Kidney epithelial cell (primary cell): ENCODE data around the gene AGBL4. TPM values are rescaled to one million over a fixed set of nuclear protein-coding genes. Genes with fewer than 3 reads are reported as not detected.

Source experiments
- DNase-seq: peaks from one replicate; pipeline ENCODE4 v3.0.0-alpha.2; 2010; ENCODE audit warnings: low read depth
- H3K27me3 ChIP-seq: 2 replicates; pipeline ENCODE4 v1.6.0; 2011; ENCODE audit warnings: low read length; ENCODE audit not compliant: control insufficient read depth, insufficient read depth
- H3K36me3 ChIP-seq: 2 replicates; pipeline ENCODE4 v1.5.1; 2011; ENCODE audit warnings: low read length; ENCODE audit not compliant: control insufficient read depth, insufficient read depth
- H3K4me3 ChIP-seq: 2 replicates; pipeline ENCODE4 v1.5.1; 2011; ENCODE audit warnings: low read depth, mild to moderate bottlenecking, control low read depth, low read length
- total RNA-seq: library from RNA; depleted of rRNA; stranded (reverse); fragments of >200 nt; gene quantifications from 2 replicates; pipeline ENCODE4 v1.2.3, GENCODE V29; 2015
- TF ChIP-seq, protein P1 (sequence below): IDR thresholded peaks from 2 replicates; pipeline ENCODE4 v1.5.1; 2011; ENCODE audit warnings: mild to moderate bottlenecking, moderate library complexity, low read length, control low read depth, inconsistent platforms; ENCODE audit not compliant: insufficient read depth, poor library complexity, severe bottlenecking

AGBL4 gene
- total RNA-seq, 1 donor from 2014 or later, result not detected

DNA sequence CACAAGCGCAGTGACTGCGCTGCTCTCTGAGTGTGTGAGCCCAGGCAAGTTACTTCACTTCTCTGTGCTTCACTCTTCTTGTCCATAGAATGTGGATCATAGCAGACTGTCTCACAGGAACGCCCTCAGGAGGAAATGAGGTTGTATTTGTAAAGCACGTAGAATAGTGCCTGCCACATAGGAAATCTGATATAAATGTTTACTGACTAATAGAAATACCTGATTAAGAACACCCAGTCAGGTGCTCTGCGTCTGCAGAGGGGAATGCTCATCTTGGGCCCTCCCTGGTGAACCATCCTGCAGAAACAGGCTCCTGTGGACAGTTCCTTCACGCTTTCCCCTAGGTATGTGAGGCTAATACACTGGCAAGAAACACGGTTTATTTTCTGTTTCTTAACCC lies 1347.4 kb downstream of the AGBL4 start:
- no peak overlapping the region for H3K4me3 ChIP-seq
- H3K36me3 ChIP-seq, result no peaks in the 10 kb centered on the region
- no peaks in the 10 kb centered on the region for H3K27me3 ChIP-seq
- no peak for DNase-seq
- TF ChIP-seq, protein P1, sequence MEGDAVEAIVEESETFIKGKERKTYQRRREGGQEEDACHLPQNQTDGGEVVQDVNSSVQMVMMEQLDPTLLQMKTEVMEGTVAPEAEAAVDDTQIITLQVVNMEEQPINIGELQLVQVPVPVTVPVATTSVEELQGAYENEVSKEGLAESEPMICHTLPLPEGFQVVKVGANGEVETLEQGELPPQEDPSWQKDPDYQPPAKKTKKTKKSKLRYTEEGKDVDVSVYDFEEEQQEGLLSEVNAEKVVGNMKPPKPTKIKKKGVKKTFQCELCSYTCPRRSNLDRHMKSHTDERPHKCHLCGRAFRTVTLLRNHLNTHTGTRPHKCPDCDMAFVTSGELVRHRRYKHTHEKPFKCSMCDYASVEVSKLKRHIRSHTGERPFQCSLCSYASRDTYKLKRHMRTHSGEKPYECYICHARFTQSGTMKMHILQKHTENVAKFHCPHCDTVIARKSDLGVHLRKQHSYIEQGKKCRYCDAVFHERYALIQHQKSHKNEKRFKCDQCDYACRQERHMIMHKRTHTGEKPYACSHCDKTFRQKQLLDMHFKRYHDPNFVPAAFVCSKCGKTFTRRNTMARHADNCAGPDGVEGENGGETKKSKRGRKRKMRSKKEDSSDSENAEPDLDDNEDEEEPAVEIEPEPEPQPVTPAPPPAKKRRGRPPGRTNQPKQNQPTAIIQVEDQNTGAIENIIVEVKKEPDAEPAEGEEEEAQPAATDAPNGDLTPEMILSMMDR, result no peak

DNA sequence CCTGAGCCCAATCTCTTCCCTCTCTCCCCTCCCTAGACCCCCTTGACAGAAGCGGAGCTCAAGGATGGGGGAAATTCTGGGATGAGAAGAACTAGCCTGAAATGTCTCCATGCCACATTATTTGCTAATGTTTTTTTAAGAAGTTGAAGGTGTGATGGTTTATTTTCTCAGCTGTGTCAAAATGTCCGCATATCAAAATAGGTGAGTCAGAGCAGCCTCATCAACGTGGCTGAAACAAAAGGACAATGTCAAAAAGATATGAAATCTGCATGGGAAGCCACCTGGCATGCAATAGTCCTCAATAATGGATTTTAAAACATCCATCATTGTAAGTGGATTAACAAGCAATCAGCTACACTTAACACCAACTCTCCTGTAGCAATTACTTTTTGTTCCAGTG lies 1348.5 kb downstream of the AGBL4 start:
- DNase-seq, result no peak
- TF ChIP-seq, protein P1, result no peak

GRCh38 chr1:48674641-48675040 lies 1349.1 kb downstream of the AGBL4 start:
- TF ChIP-seq, protein P1, result no peak
- no peak overlapping the region for H3K4me3 ChIP-seq
- DNase-seq, result peak; percentile 75
- no peaks in the 10 kb centered on the region for H3K36me3 ChIP-seq
- H3K27me3 ChIP-seq, result no peaks in the 10 kb centered on the region

More for the DNA sequence above, 1348.5 kb downstream of the AGBL4 start:
- no peak overlapping the region for H3K4me3 ChIP-seq
- no peaks in the 10 kb centered on the region for H3K27me3 ChIP-seq
- no peaks in the 10 kb centered on the region for H3K36me3 ChIP-seq

- H3K27me3 ChIP-seq, result no peaks in the 10 kb centered on the region
- no peak overlapping the region for H3K4me3 ChIP-seq
- no peaks in the 10 kb centered on the region for H3K36me3 ChIP-seq
- TF ChIP-seq, protein P1, result peak; percentile 29
- no peak for DNase-seq
Measured at GRCh38 chr1:48673332-48674105, 1350.2 kb downstream of the AGBL4 start.

- Histone ChIP-seq H3K27me3 (no peaks in the 10 kb centered on the region), H3K4me3 (no peak overlapping the region), H3K36me3 (no peaks in the 10 kb centered on the region)
- TF ChIP-seq, protein P1, result no peak
- no peak for DNase-seq
Measured at GRCh38 chr1:48671578-48671977, 1352.2 kb downstream of the AGBL4 start.
